Measurements from ENCODE around the gene ITGAD. TPM values are rescaled to one million over a fixed set of nuclear protein-coding genes. Genes with fewer than 3 reads are reported as not detected.
A peak's percentile ranks its signal among the peaks of the same experiment; 100 is the strongest.

ITGAD gene
- total and polyA plus RNA-seq, 2 of the 13 experiments (the other 11 are each of a cell fraction or from before 2014, with no cell fraction given) = not detected

DNA sequence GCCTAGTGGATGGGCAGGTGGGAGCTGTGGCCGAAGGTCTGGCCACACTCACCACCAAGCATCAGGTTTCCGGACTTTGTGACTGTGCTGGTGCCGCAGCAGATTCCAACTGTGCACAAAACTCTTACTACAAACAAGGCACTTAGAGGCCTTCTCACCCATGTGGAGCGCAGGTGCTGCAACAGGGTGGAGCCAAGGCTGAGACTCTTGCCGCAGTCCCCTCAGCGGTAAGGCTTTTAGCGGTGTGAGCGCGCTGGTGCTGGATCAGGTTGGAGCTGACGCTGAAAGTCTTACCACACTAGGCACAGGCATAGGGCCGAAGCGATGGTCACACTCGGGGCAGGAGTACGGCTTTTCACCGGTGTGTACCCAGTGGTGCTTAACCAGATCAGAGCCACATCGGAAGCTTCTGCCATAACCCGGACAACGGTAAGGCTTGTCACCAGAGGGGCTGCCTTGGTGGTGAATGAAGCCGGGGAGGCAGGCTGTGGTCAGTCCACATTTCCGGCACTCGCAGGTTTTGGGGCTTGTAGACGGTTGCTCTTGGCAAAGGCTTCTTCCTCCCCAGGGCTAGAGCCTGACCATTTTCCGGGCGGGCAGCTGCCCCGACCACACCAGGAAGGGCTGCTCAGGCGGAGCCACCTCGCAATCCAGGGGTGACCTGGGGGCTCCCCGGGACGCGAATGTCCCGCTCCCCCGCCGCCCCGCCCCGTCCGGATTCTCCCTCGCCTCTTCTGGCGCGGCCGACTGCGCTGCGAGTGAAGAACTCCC lies 65.1 kb downstream of the ITGAD start (continued):
- TF ChIP-seq SPEN (CRISPR knock-in tag; IDR thresholded peaks at IDR 0.05; ENCODE audit: low read depth) = peak; percentile 92
- peak; percentile 96 for TF ChIP-seq ZNF280B (CRISPR knock-in tag; IDR thresholded peaks at IDR 0.05; ENCODE audit: borderline replicate concordance)
- TF ChIP-seq IRF2 (CRISPR knock-in tag; IDR thresholded peaks at IDR 0.05) = peak; percentile 84
- TF ChIP-seq NR2F2 (IDR thresholded peaks at IDR 0.05; ENCODE audit: borderline replicate concordance, low read depth) = no peak; the same call in 1 of the 2 replicates
- no peak for TF ChIP-seq ZSCAN22 (CRISPR knock-in tag; IDR thresholded peaks at IDR 0.05)
- TF ChIP-seq, protein P1, sequence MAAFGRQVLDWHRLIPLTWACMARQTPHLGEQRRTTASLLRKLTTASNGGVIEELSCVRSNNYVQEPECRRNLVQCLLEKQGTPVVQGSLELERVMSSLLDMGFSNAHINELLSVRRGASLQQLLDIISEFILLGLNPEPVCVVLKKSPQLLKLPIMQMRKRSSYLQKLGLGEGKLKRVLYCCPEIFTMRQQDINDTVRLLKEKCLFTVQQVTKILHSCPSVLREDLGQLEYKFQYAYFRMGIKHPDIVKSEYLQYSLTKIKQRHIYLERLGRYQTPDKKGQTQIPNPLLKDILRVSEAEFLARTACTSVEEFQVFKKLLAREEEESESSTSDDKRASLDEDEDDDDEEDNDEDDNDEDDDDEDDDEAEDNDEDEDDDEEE (CRISPR knock-in tag; IDR thresholded peaks at IDR 0.05) = peak; percentile 70; the same call in 1 of the 2 replicates
- TF ChIP-seq FOXA3 (CRISPR knock-in tag; IDR thresholded peaks at IDR 0.05) = peak; percentile 81
- no peak for TF ChIP-seq MLXIP (CRISPR knock-in tag; IDR thresholded peaks at IDR 0.05; ENCODE audit: borderline replicate concordance)
- TF ChIP-seq HNRNPUL1 (IDR thresholded peaks at IDR 0.05; ENCODE audit: low read depth, low read length) = no peak
- TF ChIP-seq GLI4 (CRISPR knock-in tag; IDR thresholded peaks at IDR 0.05; ENCODE audit: borderline replicate concordance) = no peak
- no peak for TF ChIP-seq HNRNPK (IDR thresholded peaks at IDR 0.05; ENCODE audit: low read depth, low read length, poor library complexity, severe bottlenecking)
- peak; percentile 52; the same call in 1 of the 2 replicates for TF ChIP-seq ZNF160 (CRISPR knock-in tag; IDR thresholded peaks at IDR 0.05)
- peak; percentile 88 for TF ChIP-seq SMAD3 (CRISPR knock-in tag; IDR thresholded peaks at IDR 0.05)
- TF ChIP-seq, protein P2, sequence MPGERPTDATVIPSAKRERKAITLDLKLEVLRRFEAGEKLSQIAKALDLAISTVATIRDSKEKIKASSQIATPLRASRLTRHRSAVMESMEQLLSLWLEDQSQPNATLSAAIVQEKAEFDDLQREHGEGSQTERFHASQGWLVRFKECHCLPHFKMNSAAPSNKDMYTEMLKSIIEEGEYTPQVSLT (CRISPR knock-in tag; IDR thresholded peaks at IDR 0.05; ENCODE audit: borderline replicate concordance, low read depth) = no peak
- peak; percentile 74 for TF ChIP-seq PHF8 (CRISPR knock-in tag; IDR thresholded peaks at IDR 0.05)
- TF ChIP-seq, protein P3, sequence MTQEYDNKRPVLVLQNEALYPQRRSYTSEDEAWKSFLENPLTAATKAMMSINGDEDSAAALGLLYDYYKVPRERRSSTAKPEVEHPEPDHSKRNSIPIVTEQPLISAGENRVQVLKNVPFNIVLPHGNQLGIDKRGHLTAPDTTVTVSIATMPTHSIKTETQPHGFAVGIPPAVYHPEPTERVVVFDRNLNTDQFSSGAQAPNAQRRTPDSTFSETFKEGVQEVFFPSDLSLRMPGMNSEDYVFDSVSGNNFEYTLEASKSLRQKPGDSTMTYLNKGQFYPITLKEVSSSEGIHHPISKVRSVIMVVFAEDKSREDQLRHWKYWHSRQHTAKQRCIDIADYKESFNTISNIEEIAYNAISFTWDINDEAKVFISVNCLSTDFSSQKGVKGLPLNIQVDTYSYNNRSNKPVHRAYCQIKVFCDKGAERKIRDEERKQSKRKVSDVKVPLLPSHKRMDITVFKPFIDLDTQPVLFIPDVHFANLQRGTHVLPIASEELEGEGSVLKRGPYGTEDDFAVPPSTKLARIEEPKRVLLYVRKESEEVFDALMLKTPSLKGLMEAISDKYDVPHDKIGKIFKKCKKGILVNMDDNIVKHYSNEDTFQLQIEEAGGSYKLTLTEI (CRISPR knock-in tag; conservative IDR thresholded peaks at IDR 0.05) = no peak
- no peak; the same call in 1 of the 2 replicates for TF ChIP-seq PBX3 (CRISPR knock-in tag; IDR thresholded peaks at IDR 0.05; ENCODE audit: borderline replicate concordance)
- TF ChIP-seq ZNF619 (CRISPR knock-in tag; IDR thresholded peaks at IDR 0.05) = peak; percentile 63; the same call in 1 of the 2 replicates
- no peak for TF ChIP-seq ZNF17 (CRISPR knock-in tag; IDR thresholded peaks at IDR 0.05)

Measured in HepG2 (cell line).